Peyer's patch (tissue), 4 donors: ENCODE results near the gene DNAI1.

Experiments
- POLR2A ChIP-seq, 2 donors: fragments of 450-650 bp; IDR thresholded peaks; one replicate each; pipeline ENCODE4 v1.5.1; 2017; ENCODE audit warnings: antibody characterized with exemption in 2 of 2, mild to moderate bottlenecking in 2 of 2, moderate library complexity in 2 of 2
- TF ChIP-seq, protein P1 (sequence below), 6 experiments: fragments of 450-650 bp in 4 of 6; fragments of 200-600 bp in 2 of 6; sonication (generic) in 1 of 6; IDR thresholded peaks; one replicate each; pipeline ENCODE4 v1.5.1; 2017 to 2019; ENCODE audit warnings: antibody characterized with exemption in 6 of 6, mild to moderate bottlenecking in 3 of 6, moderate library complexity in 1 of 6

DNA sequence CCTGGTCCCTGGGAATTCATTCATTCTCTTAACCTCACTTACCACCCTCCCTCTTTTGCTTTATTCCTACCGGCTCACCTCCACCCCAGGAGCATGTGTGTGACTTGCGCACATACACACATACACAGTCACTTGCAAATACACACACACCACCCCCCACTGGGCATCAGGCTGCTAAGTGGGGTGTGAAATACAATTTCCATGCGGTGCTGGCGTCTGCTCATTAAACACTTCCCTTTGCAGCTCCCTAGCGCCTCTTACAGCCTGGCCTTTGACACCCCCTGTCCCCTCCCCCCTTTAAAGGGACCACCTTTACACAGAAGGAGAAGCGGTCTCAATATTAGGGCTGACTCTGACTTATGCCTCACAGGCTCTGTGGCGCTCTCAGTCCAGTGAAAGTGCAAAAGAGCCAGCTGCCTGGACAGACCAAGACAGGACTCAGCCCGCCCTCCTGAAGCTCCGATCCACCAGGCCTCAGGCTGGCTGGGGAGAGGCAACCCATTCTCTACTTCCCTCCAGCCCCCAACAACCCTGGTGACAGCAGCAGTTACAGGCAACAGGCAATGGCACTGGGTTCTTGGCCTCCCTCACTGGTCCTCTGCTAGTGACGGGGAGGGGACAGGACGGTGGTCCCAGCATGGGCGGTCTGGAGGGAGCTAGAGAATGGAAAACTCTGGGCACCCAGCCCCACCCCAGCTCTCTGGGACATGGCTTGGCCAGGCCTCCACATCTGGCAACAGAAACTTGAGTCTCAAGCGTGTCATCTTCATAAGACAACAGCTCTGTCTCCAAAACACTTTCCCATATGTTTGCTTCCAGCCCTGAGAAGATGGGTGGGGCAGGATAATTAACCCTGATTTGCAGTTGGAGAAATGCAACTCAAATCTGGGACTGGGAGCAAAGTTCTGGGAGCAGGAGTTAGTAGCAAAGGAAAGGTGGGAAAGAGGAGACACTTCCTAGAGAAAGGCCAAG, 52.2 kb downstream of the DNAI1 start:
- TF ChIP-seq, protein P1, sequence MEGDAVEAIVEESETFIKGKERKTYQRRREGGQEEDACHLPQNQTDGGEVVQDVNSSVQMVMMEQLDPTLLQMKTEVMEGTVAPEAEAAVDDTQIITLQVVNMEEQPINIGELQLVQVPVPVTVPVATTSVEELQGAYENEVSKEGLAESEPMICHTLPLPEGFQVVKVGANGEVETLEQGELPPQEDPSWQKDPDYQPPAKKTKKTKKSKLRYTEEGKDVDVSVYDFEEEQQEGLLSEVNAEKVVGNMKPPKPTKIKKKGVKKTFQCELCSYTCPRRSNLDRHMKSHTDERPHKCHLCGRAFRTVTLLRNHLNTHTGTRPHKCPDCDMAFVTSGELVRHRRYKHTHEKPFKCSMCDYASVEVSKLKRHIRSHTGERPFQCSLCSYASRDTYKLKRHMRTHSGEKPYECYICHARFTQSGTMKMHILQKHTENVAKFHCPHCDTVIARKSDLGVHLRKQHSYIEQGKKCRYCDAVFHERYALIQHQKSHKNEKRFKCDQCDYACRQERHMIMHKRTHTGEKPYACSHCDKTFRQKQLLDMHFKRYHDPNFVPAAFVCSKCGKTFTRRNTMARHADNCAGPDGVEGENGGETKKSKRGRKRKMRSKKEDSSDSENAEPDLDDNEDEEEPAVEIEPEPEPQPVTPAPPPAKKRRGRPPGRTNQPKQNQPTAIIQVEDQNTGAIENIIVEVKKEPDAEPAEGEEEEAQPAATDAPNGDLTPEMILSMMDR (IDR thresholded peaks at IDR 0.05) = no peak
- TF ChIP-seq POLR2A (IDR thresholded peaks at IDR 0.05) = no peak
